K562 (cell line): ENCODE results near the gene VSTM2B.

Source experiments
- E2F3 ChIP-seq: fragments of 250-450 bp; sonication (Bioruptor Pico); IDR thresholded peaks from 2 replicates; pipeline ENCODE4 v1.4.0; 2020; ENCODE audit warnings: mild to moderate bottlenecking
- FOXJ3 ChIP-seq: sonication (generic); formaldehyde crosslinking; IDR thresholded peaks from 2 replicates; pipeline ENCODE4 v1.4.0; 2020; ENCODE audit warnings: mild to moderate bottlenecking, missing genetic modification reagents
- HNRNPH1 ChIP-seq: fragments of 200-400 bp; formaldehyde crosslinking; optimal IDR thresholded peaks from 2 replicates; pipeline ENCODE3; 2017; ENCODE audit warnings: low read depth, mild to moderate bottlenecking, low read length, moderate library complexity
- MEF2A ChIP-seq: IDR thresholded peaks from 2 replicates; pipeline ENCODE4 v1.6.1; 2011; ENCODE audit warnings: low read depth, mild to moderate bottlenecking, low read length, moderate library complexity; ENCODE audit not compliant: control insufficient read depth
- USF2 ChIP-seq: sonication (generic); formaldehyde crosslinking; IDR thresholded peaks from 2 replicates; pipeline ENCODE4 v1.5.0; 2020; ENCODE audit warnings: missing genetic modification reagents
- ZNF324 ChIP-seq: fragments of 250-450 bp; sonication (Bioruptor Pico); IDR thresholded peaks from 2 replicates; pipeline ENCODE4 v1.4.0; 2020; ENCODE audit warnings: mild to moderate bottlenecking

GRCh38 chr19:29588095-29588494 lies 62.3 kb downstream of the VSTM2B start:
- TF ChIP-seq E2F3 (CRISPR knock-in tag) = no peak
- no peak for TF ChIP-seq MEF2A
- no peak for TF ChIP-seq HNRNPH1
- no peak for TF ChIP-seq ZNF324
- no peak for TF ChIP-seq FOXJ3 (CRISPR knock-in tag)
- no peak for TF ChIP-seq USF2 (CRISPR knock-in tag)
